ENCODE results near the gene LMCD1. TPM values are rescaled to one million over a fixed set of nuclear protein-coding genes. Genes with fewer than 3 reads are reported as not detected.

LMCD1 gene
- total RNA-seq, 1 experiment from 2014 or later = 13.7 TPM

DNA sequence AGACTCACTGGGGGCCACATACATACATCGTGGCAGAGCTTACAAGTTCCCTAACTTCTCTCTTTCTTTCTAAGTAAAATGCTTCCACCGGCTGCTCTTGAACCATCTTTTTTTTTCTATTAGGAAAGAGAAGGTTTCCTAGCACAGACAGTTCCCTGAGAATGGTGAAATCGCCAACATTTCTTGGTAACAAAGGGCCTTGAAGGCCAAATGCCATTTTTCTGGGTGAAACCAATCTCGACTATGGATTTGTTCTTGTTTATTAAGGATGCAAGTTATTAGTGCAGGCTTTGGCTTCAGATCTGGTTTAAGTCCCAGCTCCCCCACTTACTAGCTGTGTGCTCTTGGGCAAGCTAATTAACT, 3.0 kb downstream of the LMCD1 start:
- no peak for DNase-seq (ENCODE audit: low spot score)

DNA sequence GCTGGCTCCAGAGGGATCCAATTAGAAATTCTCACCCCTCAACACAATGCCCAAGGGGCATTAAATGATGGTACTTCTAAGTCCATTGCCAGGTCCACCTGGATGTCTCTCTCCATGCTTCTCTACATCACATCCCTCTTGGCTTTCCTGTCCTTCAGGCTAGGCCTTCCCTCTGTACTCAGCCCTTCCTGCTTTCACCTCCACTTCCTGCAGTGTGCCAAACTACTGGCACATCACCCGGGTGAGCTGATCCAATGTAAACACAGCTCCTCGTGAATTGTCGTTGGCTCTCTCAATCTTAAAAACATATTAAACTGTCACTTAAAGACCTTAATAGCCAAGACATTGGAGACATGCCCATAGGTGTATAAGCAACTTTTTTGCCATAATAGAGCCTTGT, 4.0 kb downstream of the LMCD1 start:
- DNase-seq (ENCODE audit: low spot score) = no peak

DNA sequence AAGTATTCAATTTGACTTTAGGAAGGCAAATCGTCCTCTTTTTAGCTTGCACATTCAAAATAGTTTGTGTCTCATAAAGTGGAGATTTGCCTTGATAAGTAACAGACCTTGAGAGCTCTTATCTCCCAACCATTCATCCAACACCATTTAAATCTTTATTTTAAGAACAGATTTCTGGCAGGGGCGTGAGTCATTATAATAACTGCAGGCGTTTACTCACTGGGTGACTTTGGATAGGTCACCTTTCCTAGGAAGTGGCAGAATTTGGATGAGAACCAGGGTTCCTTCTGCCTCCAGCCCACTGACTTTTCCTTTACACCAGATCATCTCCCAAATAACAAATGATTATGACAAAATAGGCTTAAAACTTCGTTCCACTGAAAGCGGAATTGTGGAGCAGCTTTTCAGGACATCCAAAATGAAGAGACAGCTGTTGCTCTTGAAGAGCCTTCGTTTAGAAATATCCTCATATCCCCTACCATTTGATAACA, 5.0 kb downstream of the LMCD1 start:
- DNase-seq (ENCODE audit: low spot score) = no peak

DNA sequence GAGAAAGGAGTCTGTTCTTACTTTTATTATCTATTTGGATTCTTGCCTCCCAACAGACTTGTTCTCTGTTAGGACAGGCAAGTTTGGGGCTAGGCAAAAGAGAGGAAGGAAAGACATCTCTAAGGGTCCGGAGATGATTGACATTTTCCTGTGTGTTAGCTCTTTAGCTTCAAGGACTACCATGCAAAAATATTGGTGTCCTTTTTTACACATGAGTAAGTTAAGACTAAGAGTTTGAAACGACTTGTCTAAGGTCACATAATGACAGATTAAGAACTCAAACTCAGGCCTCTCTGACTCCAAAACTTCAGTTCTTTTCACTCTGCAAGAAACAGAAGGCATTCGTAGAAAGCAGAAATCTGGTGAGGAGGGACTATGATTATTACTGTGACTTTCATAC, 5.9 kb downstream of the LMCD1 start:
- DNase-seq (ENCODE audit: low spot score) = no peak

DNA sequence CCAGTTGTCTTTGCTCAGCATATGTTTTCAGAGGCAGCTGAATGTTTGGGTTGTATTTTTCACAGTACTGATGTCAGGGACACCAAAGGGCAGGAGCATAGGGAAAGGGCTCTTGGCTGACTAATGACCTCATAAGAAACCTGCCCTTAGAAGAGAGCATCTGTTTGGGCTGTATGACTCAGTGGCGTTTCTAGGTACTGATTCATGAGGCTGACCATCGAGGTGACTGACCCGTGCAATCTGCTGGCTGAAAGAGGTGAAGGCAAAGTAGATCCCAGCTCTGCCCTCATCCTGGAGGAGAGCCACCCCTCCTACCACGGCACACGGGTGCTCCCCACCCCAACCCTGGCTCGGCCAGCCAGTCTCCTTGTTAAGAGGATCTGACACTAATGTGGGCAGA, 8.3 kb downstream of the LMCD1 start:
- DNase-seq (ENCODE audit: low spot score) = no peak

GRCh38 chr3:8512234-8512633, 10.6 kb downstream of the LMCD1 start:
- no peak for DNase-seq (ENCODE audit: low spot score)

- no peak for DNase-seq (ENCODE audit: low spot score)
Observed at GRCh38 chr3:8516047-8516661, 14.5 kb downstream of the LMCD1 start.

- DNase-seq (ENCODE audit: low spot score) = no peak
Observed at GRCh38 chr3:8516783-8517182, 15.2 kb downstream of the LMCD1 start.

GRCh38 chr3:8517487-8517886, 15.9 kb downstream of the LMCD1 start:
- no peak for DNase-seq (ENCODE audit: low spot score)

- DNase-seq (ENCODE audit: low spot score) = no peak
Observed at GRCh38 chr3:8518138-8518537, 16.5 kb downstream of the LMCD1 start.

- DNase-seq (ENCODE audit: low spot score) = no peak
Observed at GRCh38 chr3:8519156-8519555, 17.5 kb downstream of the LMCD1 start.

DNA sequence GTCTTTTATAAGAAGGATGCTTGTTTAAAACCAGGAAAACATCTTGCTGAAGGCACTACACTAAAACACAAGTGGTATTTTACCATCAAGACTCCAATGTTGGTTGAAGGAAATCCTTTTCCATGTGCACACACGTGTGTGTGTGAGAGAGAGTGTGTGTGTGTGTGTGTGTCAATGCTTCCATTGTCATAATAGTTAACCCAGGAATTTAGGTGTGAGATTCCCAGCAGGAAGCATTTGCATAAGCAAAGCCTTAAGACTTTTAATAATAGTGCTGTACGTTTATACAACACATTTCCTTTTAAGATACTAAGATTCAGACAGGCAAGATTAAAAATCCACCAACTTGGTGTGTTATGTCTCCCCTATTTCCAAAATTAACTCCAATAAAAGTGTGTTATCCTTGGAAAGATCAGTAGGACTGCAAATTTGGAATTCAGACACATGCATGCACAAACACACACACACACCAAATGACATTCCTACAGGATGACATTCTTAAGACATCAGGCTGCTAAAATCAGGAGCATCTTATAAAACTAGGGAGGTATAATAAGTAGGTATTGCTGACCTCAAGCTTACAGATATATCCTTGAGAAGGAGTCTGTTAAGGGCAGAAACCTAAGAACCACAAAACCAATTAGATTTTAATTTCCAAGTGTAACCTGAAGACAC, 18.3 kb downstream of the LMCD1 start:
- no peak for DNase-seq (ENCODE audit: low spot score)

- DNase-seq (ENCODE audit: low spot score) = no peak
Observed at GRCh38 chr3:8520816-8521403, 19.3 kb downstream of the LMCD1 start.

- DNase-seq (ENCODE audit: low spot score) = no peak
Observed at GRCh38 chr3:8523041-8523440, 21.4 kb downstream of the LMCD1 start.

- no peak for DNase-seq (ENCODE audit: low spot score)
Observed at GRCh38 chr3:8524249-8524648, 22.6 kb downstream of the LMCD1 start.

- no peak for DNase-seq (ENCODE audit: low spot score)
Observed at GRCh38 chr3:8524656-8525399, 23.2 kb downstream of the LMCD1 start.

DNA sequence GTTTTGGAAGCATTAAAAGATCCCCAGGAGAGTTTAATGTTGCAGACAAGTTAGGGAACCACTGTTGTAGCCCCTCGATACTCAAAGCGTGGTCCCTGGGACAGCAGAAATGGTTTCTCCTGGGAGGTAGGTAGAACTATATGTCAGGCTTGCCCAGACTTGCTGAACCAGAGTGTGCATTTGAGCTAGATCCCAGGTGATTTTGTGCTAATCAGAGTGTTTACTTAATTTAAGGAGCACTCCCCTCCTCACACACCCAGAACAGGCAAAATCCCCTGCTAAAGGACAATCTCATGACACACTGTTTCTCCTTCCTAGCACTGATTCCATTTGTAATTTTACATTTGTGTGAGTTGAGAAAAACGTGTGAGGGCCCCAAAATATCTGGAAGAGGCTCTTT, 24.3 kb downstream of the LMCD1 start:
- DNase-seq (ENCODE audit: low spot score) = no peak

DNA sequence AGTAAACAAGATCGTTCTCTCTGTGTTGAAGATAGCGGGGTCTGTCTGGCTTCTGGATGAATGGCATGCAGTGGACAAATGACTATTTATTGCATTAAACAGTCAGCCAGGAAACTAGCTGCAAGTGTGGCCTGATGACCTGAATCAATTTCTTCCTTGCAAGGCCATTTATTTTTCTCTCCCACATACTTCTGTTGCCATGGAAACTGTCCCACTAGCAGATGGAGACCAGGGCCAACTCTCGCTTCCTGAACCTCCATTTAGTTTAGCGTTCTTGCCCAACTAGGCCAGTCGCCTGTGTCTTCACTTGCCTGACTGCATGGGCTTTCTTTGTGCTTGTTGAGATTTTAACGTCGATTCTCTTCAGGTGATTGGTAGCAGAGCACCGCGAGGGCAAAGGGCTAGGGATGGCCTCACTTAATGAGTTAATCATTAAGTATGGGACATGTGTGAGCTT, 27.6 kb downstream of the LMCD1 start:
- DNase-seq (ENCODE audit: low spot score) = no peak

DNA sequence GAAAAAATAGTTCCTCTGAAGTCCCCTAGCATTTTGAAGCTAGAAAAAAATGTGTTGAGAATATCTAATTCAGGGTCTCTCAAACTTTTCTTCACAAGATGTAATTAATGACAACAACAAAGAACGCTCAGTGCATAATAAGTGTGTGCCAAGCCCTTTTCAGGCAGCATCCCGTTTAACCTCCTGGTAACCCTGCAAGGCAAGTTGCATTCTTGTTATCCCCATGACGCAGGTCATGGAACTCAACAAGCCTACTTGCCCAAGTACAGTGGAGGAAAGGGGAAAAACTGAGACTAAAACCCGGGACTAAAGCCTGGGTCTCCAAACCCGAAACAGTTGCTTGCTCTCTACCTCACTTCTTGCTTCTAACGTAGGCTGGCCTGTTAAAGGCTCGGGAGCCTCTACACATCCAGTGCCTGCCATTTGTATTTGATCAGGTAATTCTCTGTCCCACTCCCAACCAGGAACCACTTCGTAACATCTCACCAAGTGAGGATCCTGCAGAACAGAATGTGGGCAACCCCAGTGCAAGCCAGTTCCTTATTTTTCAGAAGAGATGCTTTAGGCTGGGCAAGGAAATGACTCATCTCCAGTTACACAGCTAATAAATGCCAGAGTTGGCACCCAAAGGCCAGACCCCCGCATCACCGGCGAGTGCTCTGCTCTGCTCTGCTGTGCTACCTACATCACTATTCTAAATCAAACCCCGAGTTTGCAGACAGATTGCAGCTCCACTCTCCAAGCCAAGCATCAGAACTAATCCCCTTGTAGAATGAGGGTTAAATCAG, 28.3 kb downstream of the LMCD1 start:
- no peak for DNase-seq (ENCODE audit: low spot score)

GRCh38 chr3:8530581-8530980, 29.0 kb downstream of the LMCD1 start:
- no peak for DNase-seq (ENCODE audit: low spot score)

- no peak for DNase-seq (ENCODE audit: low spot score)
Observed at GRCh38 chr3:8532251-8532871, 30.7 kb downstream of the LMCD1 start.

All from H4 (cell line).